Measurements from ENCODE around the gene ZNF518A. TPM values are rescaled to one million over a fixed set of nuclear protein-coding genes. Genes with fewer than 3 reads are reported as not detected.

ZNF518A gene
- total RNA-seq, 1 experiment from 2014 or later: 36.2 TPM

GRCh38 chr10:96112531-96112930, 17.6 kb upstream of the ZNF518A start:
- H4K20me1 ChIP-seq (ENCODE audit: control insufficient read depth, insufficient read depth, insufficient read length): no peaks in the 10 kb centered on the region
- H3K23me2 ChIP-seq (ENCODE audit: insufficient read length, low read depth, low read length, poor library complexity, severe bottlenecking): no peaks in the 10 kb centered on the region
- no peak overlapping the region for H2BK20ac ChIP-seq (ENCODE audit: low read depth, low read length, poor library complexity, severe bottlenecking)
- H2BK12ac ChIP-seq (ENCODE audit: insufficient read length, low read depth, low read length): no peak overlapping the region
- no peaks in the 10 kb centered on the region for H3K27me3 Mint-ChIP-seq (ENCODE audit: low read depth)
- H3K4me3 Mint-ChIP-seq: no peak overlapping the region
- no peak overlapping the region for H4K91ac ChIP-seq (ENCODE audit: insufficient read length, low read depth, low read length)
- no peaks in the 10 kb centered on the region for H3K9me3 ChIP-seq (ENCODE audit: control insufficient read depth, low read depth, low read length)
- no peaks in the 10 kb centered on the region for H3K4me1 Mint-ChIP-seq
- WGBS (ENCODE audit: extremely low coverage, insufficient read length, low lambda C conversion rate): no CpG with 5 or more reads among the region's 7 CpGs
- H3K27me3 ChIP-seq (ENCODE audit: insufficient read depth, low read length): no peaks in the 10 kb centered on the region
- H3K36me3 Mint-ChIP-seq (ENCODE audit: insufficient read depth in 1 of 3, low read depth in 3 of 3): no peaks in the 10 kb centered on the region
- no peak overlapping the region for H3K4me2 ChIP-seq (ENCODE audit: insufficient read depth, insufficient read length, low read length)
- no peak overlapping the region for H3K18ac ChIP-seq (ENCODE audit: insufficient read length, low read depth, low read length)
- no peak overlapping the region for H3K4ac ChIP-seq (ENCODE audit: low read depth, low read length)
- H3K79me2 ChIP-seq (ENCODE audit: insufficient read depth, low read length): no peaks in the 10 kb centered on the region
- no peaks in the 10 kb centered on the region for H3K79me1 ChIP-seq (ENCODE audit: insufficient read depth, low read depth, low read length, poor library complexity, severe bottlenecking)
- TF ChIP-seq CTCF (conservative IDR thresholded peaks at IDR 0.05): no peak
- no peak overlapping the region for H3K56ac ChIP-seq (ENCODE audit: insufficient read length, low read depth, low read length)
- H4K5ac ChIP-seq (ENCODE audit: insufficient read length, low read depth, low read length): no peak overlapping the region
- no peak overlapping the region for H3K14ac ChIP-seq (ENCODE audit: insufficient read depth, low read length)
- H2AK5ac ChIP-seq (ENCODE audit: insufficient read length, low read length): no peak overlapping the region
- H3K4me1 ChIP-seq (ENCODE audit: insufficient read depth, low read length): no peaks in the 10 kb centered on the region
- H3K9me3 Mint-ChIP-seq: no peaks in the 10 kb centered on the region
- no peak overlapping the region for H3K27ac Mint-ChIP-seq
- no peak overlapping the region for H3K23ac ChIP-seq (ENCODE audit: insufficient read length, low read depth, low read length)
- H2BK15ac ChIP-seq (ENCODE audit: low read depth, low read length): no peak overlapping the region
- no peak overlapping the region for H2BK120ac ChIP-seq (ENCODE audit: low read depth, low read length, poor library complexity, severe bottlenecking)
- no peak overlapping the region for H3K9ac ChIP-seq (ENCODE audit: extremely low read depth, insufficient read length, low read length)
- H3T11ph ChIP-seq (ENCODE audit: low read length): no peak overlapping the region
- no peak for DNase-seq
- no peak overlapping the region for H4K8ac ChIP-seq (replicated peaks; ENCODE audit: insufficient read length, low read depth, low read length)
- H3K27ac ChIP-seq (ENCODE audit: insufficient read length, low read depth, low read length): no peak overlapping the region
- H2BK5ac ChIP-seq (ENCODE audit: insufficient read length, low read length): no peak overlapping the region
- H2AFZ ChIP-seq (ENCODE audit: low read length): no peak overlapping the region
